GM18511 (cell line): Measurements from ENCODE around the gene SLC25A19.
"Not testable (repeated sequence)": the region's sequence is repeated elsewhere in the genome, so short reads cannot be mapped to it uniquely, and the experiment has no call there.

Experiments used
- ATAC-seq: cut with Tn5 transposase; IDR thresholded peaks from one replicate; pipeline ENCODE4 v1.9.1; 2021; ENCODE audit warnings: mild to moderate bottlenecking, moderate library complexity; ENCODE audit not compliant: unreplicated experiment

The SLC25A19 gene

DNA sequence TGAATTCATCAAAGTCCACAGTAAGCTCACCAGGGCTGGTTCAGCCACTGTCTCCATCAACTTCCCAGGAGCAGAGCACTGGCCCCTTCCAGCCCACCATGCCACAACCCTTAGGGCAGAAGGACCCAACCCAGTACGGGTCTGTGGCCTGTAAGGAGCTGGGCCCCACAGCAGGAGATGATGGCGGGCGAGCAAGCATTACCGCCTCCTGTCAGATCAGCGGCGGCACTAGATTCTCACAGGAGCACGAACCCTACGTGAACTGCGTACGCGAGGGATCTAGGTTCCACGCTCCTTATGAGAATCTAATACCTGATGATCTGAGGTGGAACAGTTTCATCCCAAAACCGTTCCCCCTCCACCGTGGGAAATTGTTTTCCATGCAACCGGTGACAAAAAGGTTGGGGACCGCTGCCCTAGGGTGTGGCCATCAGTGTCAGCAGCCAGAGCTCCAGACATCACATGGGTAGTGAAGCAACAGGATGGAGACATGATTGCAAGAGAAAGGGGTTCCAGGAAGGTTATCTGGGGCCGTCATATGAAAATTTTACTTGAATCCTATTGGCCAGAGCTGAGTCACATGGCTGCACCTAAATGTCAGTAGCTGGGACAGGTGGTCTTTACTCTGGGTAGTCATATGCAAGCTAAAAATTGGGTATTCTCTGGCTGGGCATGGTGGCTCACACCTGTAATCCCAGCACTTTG, 12.4 kb upstream of the SLC25A19 start:
- ATAC-seq: no peak

DNA sequence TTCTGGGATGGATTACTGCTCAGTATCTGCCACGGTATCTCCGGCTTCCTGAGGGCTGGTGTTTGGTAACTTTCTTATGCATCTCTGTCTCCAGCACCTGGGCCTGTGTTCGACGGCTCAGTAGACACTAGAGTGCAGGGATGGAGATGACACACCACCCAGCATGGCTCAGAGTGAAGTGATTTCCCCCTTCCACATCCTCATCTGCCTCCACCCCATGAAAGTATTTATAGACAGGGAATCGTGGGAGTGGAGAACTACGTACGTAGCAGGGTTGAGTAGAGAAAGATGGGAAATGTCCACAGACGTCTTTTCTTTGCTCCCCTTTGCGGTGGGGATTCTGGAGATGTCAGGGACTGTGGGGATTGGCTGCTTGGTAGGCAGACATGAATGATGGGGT, 11.8 kb upstream of the SLC25A19 start:
- no peak for ATAC-seq

DNA sequence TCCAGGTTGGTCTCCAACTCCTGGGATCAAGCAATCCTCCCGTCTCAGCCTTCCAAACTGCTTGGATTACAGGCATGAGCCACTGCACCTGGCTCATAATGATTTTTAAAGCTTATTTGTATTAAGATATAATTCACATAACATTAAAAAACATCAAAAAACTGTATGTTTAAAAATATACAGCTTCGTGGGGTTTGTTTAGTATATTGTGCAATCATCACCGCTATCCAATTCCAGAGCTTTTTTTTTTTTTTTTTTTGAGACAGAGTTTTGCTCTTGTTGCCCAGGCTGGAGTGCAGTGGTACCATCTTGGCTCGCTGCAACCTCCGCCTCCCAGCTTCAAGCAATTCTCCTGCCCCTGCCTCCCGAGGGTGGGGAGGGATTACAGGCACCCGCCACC, 11.0 kb upstream of the SLC25A19 start:
- ATAC-seq: no peak

DNA sequence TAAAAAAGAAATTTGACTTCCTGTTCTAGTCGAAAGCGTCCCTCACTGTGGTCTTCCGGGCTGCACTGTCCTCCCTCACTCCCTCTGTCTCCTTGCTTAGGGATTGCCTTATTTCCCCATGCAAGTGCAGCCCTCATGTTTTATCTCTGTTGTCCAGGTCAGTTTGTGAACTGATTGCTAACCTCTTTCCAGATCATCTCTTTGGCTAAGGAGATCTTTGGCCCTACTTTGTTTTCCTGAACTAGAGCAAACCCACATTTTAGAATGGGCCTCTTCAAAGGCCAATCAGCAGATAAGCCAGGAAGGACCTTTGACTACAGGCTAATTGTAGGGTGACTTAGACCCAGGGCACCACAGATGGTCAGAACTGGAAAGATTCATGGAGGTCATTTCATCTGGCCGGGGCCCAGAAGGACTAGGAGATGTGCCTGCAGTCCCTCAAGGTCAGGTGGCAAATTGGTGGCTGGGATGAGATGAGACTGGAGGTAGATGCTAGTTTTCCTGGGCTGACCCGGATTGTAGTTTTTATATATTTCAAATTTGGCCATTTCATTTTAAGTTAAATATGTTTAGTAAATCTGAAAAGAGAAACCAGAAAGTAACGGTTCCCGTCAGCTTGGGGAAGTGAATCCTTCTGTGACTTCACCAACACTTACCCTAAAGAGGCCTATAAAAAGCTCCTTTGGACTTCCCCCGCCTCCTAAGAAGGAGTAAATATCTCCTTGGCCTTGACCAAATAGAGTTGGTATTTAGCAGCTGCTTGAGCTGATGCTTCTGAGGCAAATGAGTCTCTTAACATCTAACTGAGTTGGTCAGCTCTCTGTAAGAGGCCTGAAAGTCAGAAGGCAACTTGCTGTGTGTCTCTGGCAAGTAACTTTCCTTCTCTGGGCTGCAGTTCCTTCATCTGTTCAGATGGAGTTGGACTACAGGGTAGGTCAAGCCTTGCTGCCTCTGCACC, 6.2 kb upstream of the SLC25A19 start:
- ATAC-seq: peak; percentile 77

DNA sequence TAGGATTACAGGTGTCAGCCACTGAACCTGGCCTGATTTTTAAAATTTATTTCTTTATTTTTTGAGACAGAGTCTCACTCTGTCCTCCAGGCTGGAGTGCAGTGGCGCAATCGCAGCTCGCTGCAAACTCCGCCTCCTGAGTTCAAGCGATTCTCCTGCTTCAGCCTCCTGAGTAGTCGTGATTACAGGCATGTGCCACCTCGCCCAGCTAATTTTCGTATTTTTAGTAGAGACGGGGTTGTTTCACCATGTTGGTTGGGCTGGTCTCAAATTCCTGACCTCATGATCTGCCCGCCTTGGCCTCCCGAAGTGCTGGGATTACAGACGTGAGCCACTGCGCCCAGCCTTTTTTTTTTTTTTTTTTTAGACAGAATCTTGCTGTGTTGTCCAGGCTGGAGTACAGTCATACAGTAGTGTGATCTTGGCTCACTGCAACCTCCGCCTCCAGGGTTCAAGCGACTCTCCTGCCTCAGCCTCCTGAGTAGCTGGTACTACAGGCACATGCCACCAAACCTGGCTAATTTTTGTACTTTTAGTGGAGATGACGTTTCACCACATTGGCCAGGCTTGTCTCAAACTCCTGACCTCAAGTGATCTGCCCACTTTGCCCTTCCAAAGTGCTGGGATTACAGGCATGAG, 3.7 kb upstream of the SLC25A19 start:
- not testable (repeated sequence) for ATAC-seq

DNA sequence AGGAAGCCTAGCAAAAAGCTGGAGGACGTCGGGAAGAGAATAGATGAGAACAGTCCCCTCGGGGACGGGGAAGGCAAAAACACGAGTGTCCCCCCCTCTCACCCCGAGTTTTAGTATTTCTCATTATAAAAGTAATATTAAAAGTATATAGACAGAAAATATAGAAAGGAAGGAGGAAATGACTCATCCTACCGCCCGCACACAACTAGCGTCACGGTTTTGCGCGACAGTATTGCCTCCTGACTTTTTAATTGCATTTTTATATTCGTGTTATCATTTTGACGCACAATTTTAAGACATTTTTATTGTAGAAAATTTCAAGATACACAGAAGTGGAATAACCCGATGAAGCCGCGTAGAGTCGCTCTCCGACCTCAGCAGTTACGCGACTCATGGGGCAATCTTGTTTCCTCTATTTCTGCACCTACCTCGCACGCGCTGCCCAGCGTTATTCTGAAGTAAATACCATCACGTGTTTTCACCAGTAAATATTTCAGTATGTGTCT, 652 bp upstream of the SLC25A19 start:
- peak; percentile 31 for ATAC-seq

DNA sequence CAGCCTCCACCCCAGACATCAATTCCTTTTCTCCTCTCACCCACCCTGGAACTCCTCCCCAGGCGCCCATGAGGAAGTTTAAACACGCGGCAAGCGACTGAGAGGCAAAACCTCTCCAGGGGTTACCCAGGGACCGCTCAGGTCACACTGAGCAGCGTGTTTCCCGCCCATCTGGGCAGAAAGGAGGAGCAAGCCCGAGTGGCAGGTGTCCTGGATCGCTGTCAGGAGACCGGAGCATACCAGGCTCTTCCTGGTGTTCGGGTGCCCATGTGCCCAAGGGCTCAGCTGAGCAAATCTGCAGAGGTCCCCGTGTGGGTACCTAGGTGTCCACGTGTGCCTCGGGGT, 491 bp downstream of the SLC25A19 start:
- peak; percentile 21 for ATAC-seq

DNA sequence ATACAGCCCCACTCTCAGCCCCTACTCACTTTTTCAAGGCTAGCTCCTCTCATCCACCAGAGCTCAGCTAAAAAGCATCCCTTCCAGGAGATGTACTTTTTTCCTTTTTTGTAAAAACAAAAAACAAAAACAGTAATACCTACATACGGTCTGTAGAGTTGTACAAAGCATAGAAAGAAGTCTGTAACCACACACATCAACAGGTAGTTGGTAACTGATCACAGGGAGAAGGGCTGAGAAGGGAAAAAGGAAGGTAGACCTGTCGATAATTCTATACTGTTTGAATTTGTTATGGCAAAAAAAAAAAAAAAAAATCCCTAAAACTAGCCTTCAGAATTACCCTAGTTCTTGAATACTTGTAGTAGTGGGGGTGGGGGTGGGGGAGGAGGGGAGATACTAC, 874 bp downstream of the SLC25A19 start:
- no peak for ATAC-seq

DNA sequence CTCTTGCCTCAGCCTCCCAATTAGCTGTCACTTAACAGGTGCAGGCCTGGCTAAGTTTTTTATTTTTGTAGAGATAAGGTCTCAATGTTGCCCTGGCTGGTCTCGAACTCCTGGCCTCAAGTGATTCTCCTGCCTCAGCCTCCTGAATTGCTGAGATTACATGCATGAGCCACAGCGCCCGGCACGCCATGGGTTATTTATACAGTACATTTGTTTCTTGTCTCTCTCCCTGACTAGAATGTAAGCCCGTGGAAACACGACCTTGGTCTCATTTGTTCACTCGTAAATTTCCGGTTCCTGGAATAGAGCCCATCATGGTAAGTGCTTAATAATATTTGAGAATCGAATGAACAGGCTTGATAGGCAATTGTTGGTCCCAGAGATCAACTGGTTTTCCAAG, 2.0 kb downstream of the SLC25A19 start:
- no peak for ATAC-seq

DNA sequence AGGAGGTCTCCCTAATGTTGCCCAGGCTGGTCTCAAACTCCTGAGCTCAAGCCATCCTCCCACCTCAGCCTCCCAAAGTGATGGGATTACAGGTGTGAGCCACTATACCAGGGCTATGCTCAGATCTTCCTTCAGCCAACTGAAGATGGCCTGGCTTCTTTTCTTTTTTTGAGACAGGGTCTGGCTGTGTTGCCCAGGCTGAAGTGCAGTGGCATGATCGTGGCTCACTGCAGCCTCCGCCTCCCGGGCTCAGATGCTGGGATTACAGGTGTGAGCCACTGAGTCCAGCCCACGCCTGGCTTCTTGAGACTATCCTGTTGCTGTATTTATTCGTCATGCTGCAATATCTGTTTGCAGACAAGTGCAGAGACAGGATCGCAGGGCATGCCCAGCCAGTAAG, 4.1 kb downstream of the SLC25A19 start:
- ATAC-seq: no peak

DNA sequence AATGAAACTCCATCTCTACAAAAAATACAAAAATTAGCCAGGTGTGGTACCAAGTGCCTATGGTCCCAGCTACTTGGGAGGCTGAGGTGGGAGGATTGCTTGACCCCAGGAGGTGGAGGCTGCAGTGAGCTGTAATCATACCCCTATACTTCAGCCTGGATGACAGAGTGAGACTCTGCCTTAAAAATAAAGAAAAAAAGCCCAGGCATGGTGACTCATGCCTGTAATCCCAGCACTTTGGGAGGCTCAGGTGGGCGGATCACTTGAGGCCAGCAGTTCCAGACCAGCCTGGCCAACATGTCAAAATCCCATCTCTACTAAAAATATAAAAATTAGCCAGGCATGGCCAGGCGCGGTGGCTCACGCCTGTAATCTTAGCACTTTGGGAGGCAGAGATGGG, 9.0 kb downstream of the SLC25A19 start:
- ATAC-seq: not testable (repeated sequence)

DNA sequence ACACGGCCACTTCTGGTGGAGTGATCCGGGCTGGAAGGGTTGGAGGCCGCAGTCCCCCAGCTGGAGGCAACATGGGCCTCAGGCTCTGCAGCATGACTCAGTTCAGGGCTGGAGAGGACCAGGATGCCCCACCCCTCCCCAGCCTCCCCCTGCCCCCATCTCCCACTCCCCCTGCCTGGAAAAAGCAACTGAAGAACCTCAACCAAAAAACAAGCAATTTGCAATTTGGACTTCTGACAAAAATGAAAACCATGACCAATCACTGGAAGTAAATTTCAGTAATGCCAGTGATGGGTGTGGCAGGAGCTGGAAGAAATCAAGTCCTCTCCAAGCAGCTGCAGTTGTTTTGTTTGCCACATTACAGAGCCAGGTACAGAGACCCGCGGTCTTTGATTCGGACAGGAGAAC, 11.6 kb downstream of the SLC25A19 start:
- ATAC-seq: no peak

DNA sequence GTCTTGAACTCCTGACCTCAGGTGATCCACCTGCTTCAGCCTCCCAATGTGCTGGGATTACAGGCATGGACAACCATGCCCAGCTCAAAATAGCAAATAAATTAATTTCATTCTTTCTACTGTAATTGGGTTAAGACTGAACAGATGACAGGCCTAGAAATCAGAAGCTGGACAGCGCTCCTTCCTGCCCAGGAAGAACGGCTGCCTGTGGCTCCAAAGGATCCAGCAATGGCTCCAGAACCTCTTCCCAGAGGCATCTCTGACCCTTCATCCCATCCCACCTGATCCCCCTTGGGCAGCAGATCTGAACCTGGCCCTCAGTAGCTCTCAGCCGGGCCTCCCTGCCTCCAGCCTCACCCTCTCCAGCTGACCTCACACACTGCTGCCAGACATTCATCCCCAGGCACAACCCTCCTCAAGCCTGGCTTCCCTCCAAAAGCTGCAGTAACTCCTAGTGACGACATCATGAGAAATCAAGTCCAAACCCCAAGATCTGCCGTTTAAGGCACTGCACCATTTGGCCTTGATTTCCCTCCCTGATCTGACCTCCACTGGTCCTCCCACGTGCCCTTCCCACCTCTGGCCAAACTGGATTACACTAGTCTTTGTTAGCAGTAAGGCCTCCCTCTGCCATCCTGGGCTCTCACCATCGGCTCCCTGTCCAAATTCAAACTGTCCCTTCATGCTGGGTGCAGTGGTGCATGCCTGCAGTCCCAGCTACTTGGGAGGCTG, 15.1 kb downstream of the SLC25A19 start:
- no peak for ATAC-seq

DNA sequence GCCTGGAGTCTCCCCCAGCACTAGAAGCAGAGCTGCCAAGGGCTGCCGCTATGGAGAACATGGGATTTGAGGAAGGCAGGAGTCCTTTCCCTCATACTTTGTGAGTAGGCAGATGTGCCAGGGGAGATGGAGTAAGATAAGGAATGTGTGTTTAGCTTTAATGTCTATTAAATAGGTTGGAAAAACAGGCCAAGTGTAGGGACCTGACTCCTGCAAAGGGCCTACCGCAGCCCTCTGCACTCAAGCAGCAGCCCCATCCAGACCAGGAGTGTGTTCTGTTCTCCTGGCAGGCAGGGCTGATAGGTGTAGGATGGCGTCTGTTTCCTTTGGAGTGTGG, 16.4 kb downstream of the SLC25A19 start:
- no peak for ATAC-seq

DNA sequence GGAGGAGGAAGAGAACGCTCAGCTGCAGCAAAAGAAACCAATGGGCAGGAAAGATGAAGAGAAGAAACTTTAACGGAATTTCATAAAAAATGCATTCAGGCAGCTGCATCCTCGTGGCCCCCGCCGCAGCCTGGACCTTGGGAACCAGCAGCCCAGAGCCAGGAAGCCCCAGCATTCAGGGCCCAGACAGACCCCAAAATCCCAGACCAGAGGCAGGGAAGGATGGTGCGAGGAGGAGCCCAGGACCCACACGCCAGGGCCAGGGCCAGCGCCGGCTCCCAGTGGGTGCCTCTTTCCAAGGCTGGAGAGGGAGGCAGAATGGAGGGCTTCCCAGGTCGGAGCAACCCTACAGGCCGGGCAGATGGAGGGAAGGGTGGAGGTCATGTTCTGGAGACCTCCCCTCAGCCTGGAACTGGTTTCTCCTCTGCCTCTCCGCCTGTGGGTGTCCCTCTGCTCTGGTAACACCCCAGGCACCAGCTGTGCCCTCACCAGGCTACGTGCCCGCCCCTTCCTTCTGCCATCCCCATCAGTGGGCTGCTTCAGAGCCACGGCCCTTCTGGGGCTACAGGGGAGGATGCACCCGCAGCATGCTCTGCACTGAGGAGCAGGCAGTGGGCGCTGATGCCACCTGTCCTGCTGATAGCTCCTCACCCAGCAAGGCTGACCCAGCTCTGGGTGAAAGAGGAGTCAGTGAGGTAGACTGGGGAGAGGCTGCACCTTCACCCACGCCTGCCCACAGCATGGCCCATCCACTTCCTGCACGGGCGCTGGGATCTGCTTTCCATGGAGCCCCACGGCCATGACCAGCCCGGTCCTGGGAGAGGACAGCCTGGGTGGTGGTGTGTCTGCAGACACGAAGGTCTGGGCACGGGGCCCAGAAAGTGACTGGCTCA, 17.0 kb downstream of the SLC25A19 start:
- no peak for ATAC-seq

DNA sequence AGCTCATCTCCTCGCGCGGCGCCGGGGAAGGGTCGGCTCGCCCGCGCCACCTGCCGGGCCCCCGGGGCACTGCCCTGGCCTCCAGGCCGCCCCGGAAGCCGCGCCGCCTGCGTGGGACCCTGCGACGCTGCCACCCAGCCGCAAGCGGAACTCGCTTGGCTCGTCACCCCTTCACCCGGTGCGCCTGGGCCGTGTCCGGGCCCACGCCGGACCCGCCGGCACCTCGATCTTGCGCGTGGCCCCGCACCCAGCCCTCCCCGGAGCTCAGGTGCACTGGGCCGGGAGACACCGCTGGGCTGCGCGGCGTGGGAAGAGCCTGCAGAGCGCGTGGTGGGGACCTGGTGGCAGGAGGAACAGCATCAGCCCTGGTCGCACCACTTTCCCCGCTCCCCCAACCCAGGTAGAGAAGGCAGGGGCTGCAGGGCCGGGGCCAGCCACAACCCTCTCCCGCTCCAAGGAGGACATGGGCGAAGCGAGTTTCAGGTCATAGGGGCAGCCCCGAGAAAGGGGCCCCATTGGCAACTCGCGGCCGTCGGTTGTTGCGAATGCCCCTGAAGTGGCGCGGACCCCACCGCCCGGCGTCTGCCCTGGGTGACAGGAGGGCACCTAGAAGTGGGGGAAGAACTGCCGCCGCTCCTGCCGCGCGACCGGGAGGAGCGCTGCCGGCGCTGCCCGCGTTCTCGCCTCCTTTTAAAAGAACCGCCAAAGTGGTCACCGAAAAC, 17.8 kb downstream of the SLC25A19 start:
- ATAC-seq: peak; percentile 70

DNA sequence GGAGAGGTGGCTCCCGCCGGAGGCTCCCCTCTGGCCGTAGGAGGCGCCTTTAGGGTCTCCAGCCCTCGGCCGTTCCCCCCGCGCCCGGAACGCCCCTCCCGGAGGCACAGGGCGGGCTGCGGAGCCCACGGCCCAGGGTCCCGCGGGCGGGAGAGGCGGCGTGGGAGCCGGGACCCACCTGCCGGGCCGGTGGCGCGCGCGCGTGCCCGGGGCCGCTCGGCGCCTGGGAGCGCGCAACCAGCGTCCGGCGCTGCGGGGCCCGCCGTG, 18.3 kb downstream of the SLC25A19 start, which contains the start of gene MIF4GD:
TSS of gene MIF4GD (minus strand) at position 266 of the 267 bp plus-strand sequence. CDS start 1,036 bp downstream, outside the sequence.
- peak; percentile 23 for ATAC-seq

DNA sequence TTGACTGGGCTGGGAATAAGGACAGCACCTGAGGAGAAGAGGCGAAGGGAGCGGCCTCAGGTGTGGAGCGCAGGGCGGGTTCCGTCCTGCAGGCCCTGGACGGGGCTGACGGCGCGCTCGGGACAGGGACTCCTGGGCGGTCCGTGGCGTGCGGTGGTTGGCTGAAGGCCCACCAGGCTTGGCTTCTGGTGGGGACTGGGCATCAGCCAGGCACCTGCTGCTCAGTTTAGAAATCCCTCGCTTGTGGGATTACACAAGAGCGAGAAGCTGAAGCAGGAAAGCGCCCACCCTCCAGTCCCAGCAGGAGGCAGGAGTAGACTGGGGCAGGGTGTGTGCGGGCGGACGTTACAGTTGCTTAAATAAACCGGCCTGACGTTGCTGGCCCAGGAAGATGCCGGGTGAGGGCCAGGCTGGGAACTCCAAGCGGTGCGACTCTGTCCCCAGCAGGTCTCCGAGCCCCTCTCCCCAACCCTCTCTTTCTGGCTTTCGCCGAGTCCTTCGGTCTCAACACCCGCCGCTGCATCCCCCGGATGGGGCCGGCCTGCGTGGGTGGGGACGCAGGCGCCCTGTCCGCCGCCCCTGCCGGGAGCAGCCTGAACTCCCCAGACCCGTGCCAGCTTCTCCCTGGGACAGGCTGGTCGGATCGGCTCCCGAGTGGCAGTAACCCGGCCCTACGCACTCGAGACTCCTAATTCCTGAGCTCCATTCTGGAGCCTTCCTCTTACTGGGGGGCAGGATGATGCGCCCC, 18.8 kb downstream of the SLC25A19 start:
- ATAC-seq: peak; percentile 57

DNA sequence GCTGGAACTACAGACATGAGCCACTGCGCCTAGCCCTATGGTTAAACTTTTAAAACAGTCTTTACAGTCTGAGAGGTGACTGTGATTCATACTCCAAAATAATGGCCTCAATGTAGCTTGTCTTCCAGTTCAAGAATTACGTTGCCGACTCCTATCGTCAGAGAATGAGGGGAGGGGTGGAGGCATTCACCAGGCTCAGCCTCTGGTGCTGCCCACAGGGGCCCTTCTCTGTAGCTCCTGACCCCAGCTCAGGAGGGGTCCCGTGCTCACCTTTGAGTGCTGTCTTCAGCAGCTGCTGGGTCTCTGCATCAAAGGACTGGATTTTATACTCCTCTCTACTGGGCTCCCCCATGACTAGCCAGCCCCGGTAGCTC, 19.4 kb downstream of the SLC25A19 start:
- no peak for ATAC-seq
